GM12892 (cell line): Measurements from ENCODE around the gene ST3GAL6.
"Not testable (repeated sequence)": the region's sequence is repeated elsewhere in the genome, so short reads cannot be mapped to it uniquely, and the experiment has no call there.

Experiments used
- DNase-seq: peaks from one replicate; pipeline ENCODE4 v3.0.0; 2011; ENCODE audit not compliant: insufficient read length
- FAIRE-seq: peaks from 2 replicates; lab custom pipeline; 2011; peaks lifted over from hg19 to GRCh38; lab: Jason Lieb, UNC
- POLR2A ChIP-seq: IDR thresholded peaks from 2 replicates; pipeline ENCODE4 v1.6.1; 2011; ENCODE audit warnings: low read depth, low read length, control low read depth
- POLR2AphosphoS5 ChIP-seq: IDR thresholded peaks from 2 replicates; pipeline ENCODE4 v1.6.1; 2011; ENCODE audit warnings: low read depth, low read length, control low read depth
- TAF1 ChIP-seq: IDR thresholded peaks from 2 replicates; pipeline ENCODE4 v1.6.1; 2011; ENCODE audit warnings: low read depth, mild to moderate bottlenecking, control low read depth, low read length, borderline replicate concordance

ST3GAL6 gene

GRCh38 chr3:98811048-98811447 lies 47.9 kb downstream of the ST3GAL6 start:
- TF ChIP-seq TAF1, result no peak
- TF ChIP-seq POLR2A, result no peak
- DNase-seq (no peak), FAIRE-seq (no peak)

- FAIRE-seq, result no peak
- TF ChIP-seq POLR2A (no peak), POLR2AphosphoS5 (no peak), TAF1 (no peak)
- DNase-seq, result no peak
Observed at GRCh38 chr3:98812851-98813374, 49.8 kb downstream of the ST3GAL6 start.

- DNase-seq (no peak), FAIRE-seq (peak; percentile 30)
- TF ChIP-seq POLR2AphosphoS5 (no peak), POLR2A (no peak), TAF1 (no peak)
Observed at GRCh38 chr3:98814817-98815420, 51.8 kb downstream of the ST3GAL6 start.

GRCh38 chr3:98817547-98818041 lies 54.5 kb downstream of the ST3GAL6 start:
- TF ChIP-seq POLR2AphosphoS5 (no peak), POLR2A (no peak), TAF1 (no peak)
- DNase-seq, result no peak
- peak; percentile 78 for FAIRE-seq

GRCh38 chr3:98821063-98821462 lies 57.9 kb downstream of the ST3GAL6 start:
- peak; percentile 40 for FAIRE-seq
- no peak for TF ChIP-seq POLR2A
- TF ChIP-seq POLR2AphosphoS5, result no peak
- no peak for TF ChIP-seq TAF1

GRCh38 chr3:98823791-98824190 lies 60.7 kb downstream of the ST3GAL6 start:
- no peak for DNase-seq
- no peak for FAIRE-seq
- TF ChIP-seq POLR2AphosphoS5 (no peak), POLR2A (no peak), TAF1 (no peak)

More at GRCh38 chr3:98821063-98821462, 57.9 kb downstream of the ST3GAL6 start:
- no peak for DNase-seq

GRCh38 chr3:98824256-98824655 lies 61.1 kb downstream of the ST3GAL6 start:
- FAIRE-seq (peak; percentile 36), DNase-seq (no peak)
- TF ChIP-seq TAF1, result no peak
- TF ChIP-seq POLR2A, result no peak
- TF ChIP-seq POLR2AphosphoS5, result no peak

GRCh38 chr3:98826126-98826525 lies 63.0 kb downstream of the ST3GAL6 start:
- TF ChIP-seq POLR2A, result no peak
- no peak for TF ChIP-seq TAF1
- no peak for TF ChIP-seq POLR2AphosphoS5
- no peak for DNase-seq
- FAIRE-seq, result peak; percentile 60

GRCh38 chr3:98827221-98827920 lies 64.2 kb downstream of the ST3GAL6 start:
- TF ChIP-seq POLR2A, result no peak
- TF ChIP-seq POLR2AphosphoS5, result no peak
- TF ChIP-seq TAF1, result no peak
- FAIRE-seq, result no peak
- DNase-seq, result no peak

GRCh38 chr3:98829246-98829832 lies 66.2 kb downstream of the ST3GAL6 start:
- FAIRE-seq, result no peak
- TF ChIP-seq POLR2A (no peak), TAF1 (no peak), POLR2AphosphoS5 (no peak)

GRCh38 chr3:98831060-98831459 lies 67.9 kb downstream of the ST3GAL6 start:
- DNase-seq, FAIRE-seq: not testable (repeated sequence)

More at GRCh38 chr3:98829246-98829832, 66.2 kb downstream of the ST3GAL6 start:
- DNase-seq, result no peak

- FAIRE-seq (no peak), DNase-seq (no peak)
- TF ChIP-seq POLR2A (no peak), POLR2AphosphoS5 (no peak), TAF1 (no peak)
Observed at GRCh38 chr3:98839846-98840245, 76.7 kb downstream of the ST3GAL6 start.
